Fibroblast of skin of abdomen (primary cell): Measurements from ENCODE around the gene FAM209B.
A peak's percentile ranks its signal among the peaks of the same experiment; 100 is the strongest.
"Not testable (repeated sequence)": the region's sequence is repeated elsewhere in the genome, so short reads cannot be mapped to it uniquely, and the experiment has no call there.

Source experiments
- DNase-seq: peaks from one replicate; pipeline ENCODE4 v3.0.0-alpha.2; 2013

FAM209B gene

GRCh38 chr20:56540415-56540814, 7.4 kb downstream of the FAM209B start:
- DNase-seq = peak; percentile 3

- DNase-seq = no peak
These were observed 9.5 kb downstream of the FAM209B start for GRCh38 chr20:56542489-56543030.

- DNase-seq = no peak
These were observed 18.5 kb downstream of the FAM209B start for GRCh38 chr20:56551571-56551970.

GRCh38 chr20:56552911-56553629, 20.0 kb downstream of the FAM209B start:
- DNase-seq = no peak

GRCh38 chr20:56554869-56555268, 21.8 kb downstream of the FAM209B start:
- peak; percentile 97 for DNase-seq

- no peak for DNase-seq
These were observed 25.9 kb downstream of the FAM209B start for GRCh38 chr20:56558968-56559367.

GRCh38 chr20:56564526-56564925, 31.5 kb downstream of the FAM209B start:
- DNase-seq = not testable (repeated sequence)

GRCh38 chr20:56565511-56565910, 32.5 kb downstream of the FAM209B start:
- DNase-seq = no peak

GRCh38 chr20:56566621-56567020, 33.6 kb downstream of the FAM209B start:
- DNase-seq = no peak

GRCh38 chr20:56570832-56571231, 37.8 kb downstream of the FAM209B start:
- DNase-seq = no peak

- no peak for DNase-seq
These were observed 39.1 kb downstream of the FAM209B start for GRCh38 chr20:56572172-56572571.

GRCh38 chr20:56573986-56574385, 40.9 kb downstream of the FAM209B start:
- no peak for DNase-seq

GRCh38 chr20:56574531-56575142, 41.6 kb downstream of the FAM209B start:
- no peak for DNase-seq

- no peak for DNase-seq
These were observed 42.1 kb downstream of the FAM209B start for GRCh38 chr20:56575157-56575556.

- no peak for DNase-seq
These were observed 42.9 kb downstream of the FAM209B start for GRCh38 chr20:56575961-56576360.

- no peak for DNase-seq
These were observed 46.3 kb downstream of the FAM209B start for GRCh38 chr20:56579301-56579710.

- no peak for DNase-seq
These were observed 47.2 kb downstream of the FAM209B start for GRCh38 chr20:56580226-56580625.

- DNase-seq = no peak
These were observed 48.7 kb downstream of the FAM209B start for GRCh38 chr20:56581701-56582100.

- DNase-seq = no peak
These were observed 49.5 kb downstream of the FAM209B start for GRCh38 chr20:56582542-56582941.

GRCh38 chr20:56584916-56585315, 51.9 kb downstream of the FAM209B start:
- DNase-seq = no peak
